ENCODE data around the gene PLD4.
"Not testable (repeated sequence)": the region's sequence is repeated elsewhere in the genome, so short reads cannot be mapped to it uniquely, and the experiment has no call there.

Gene PLD4

GRCh38 chr14:104886690-104887622 lies 37.7 kb upstream of the PLD4 start:
- no peak for DNase-seq

GRCh38 chr14:104887623-104888488 lies 36.8 kb upstream of the PLD4 start:
- no peak for DNase-seq

- no peak for DNase-seq
Observed at GRCh38 chr14:104888489-104889374, 35.9 kb upstream of the PLD4 start.

GRCh38 chr14:104889375-104889757 lies 35.3 kb upstream of the PLD4 start:
- no peak for DNase-seq

- DNase-seq: not testable (repeated sequence)
Observed at GRCh38 chr14:104890292-104890691, 34.4 kb upstream of the PLD4 start.

- DNase-seq: no peak
Observed at GRCh38 chr14:104891121-104891551, 33.5 kb upstream of the PLD4 start.

GRCh38 chr14:104891664-104892530 lies 32.8 kb upstream of the PLD4 start:
- DNase-seq: no peak

GRCh38 chr14:104892531-104893434 lies 31.9 kb upstream of the PLD4 start:
- DNase-seq: no peak

GRCh38 chr14:104893435-104894207 lies 31.1 kb upstream of the PLD4 start:
- DNase-seq: no peak

GRCh38 chr14:104894331-104895206 lies 30.1 kb upstream of the PLD4 start:
- DNase-seq: no peak

- no peak for DNase-seq
Observed at GRCh38 chr14:104895207-104895785, 29.4 kb upstream of the PLD4 start.

- no peak for DNase-seq
Observed at GRCh38 chr14:104895786-104896661, 28.7 kb upstream of the PLD4 start.

GRCh38 chr14:104897330-104898194 lies 27.1 kb upstream of the PLD4 start:
- DNase-seq: no peak

- DNase-seq: no peak
Observed at GRCh38 chr14:104898195-104898558, 26.5 kb upstream of the PLD4 start.

GRCh38 chr14:104898870-104899510 lies 25.7 kb upstream of the PLD4 start:
- DNase-seq: no peak

GRCh38 chr14:104899781-104900180 lies 24.9 kb upstream of the PLD4 start:
- DNase-seq: no peak
